ENCODE data around the gene ZBTB38. TPM values are rescaled to one million over a fixed set of nuclear protein-coding genes. Genes with fewer than 3 reads are reported as not detected.

Gene ZBTB38
- total RNA-seq, 1 donor from 2014 or later = 116 TPM

GRCh38 chr3:141378556-141378955, 10.3 kb downstream of the ZBTB38 start:
- DNase-seq = no peak
- H3K4me1 ChIP-seq = peaks cover 33% of the 10 kb centered on the region
- peaks cover 47% of the 10 kb centered on the region for H3K36me3 ChIP-seq
- intact Hi-C loops (cut with micrococcal nuclease) = no loop called here
- no peak overlapping the region for H3K27ac ChIP-seq (replicated peaks)
- H3K4me3 ChIP-seq = no peak overlapping the region
- H3K9me3 ChIP-seq (replicated peaks) = no peaks in the 10 kb centered on the region
- no peak for TF ChIP-seq CTCF (IDR thresholded peaks at IDR 0.05; ENCODE audit: borderline replicate concordance)
- H3K27me3 ChIP-seq (ENCODE audit: low read depth) = no peaks in the 10 kb centered on the region

- H3K27me3 ChIP-seq (ENCODE audit: low read depth) = no peaks in the 10 kb centered on the region
- H3K4me3 ChIP-seq = no peak overlapping the region
- H3K4me1 ChIP-seq = peaks cover 33% of the 10 kb centered on the region
- H3K36me3 ChIP-seq = peaks cover 45% of the 10 kb centered on the region
- no peak overlapping the region for H3K27ac ChIP-seq (replicated peaks)
- intact Hi-C loops (cut with micrococcal nuclease) = no loop called here
- no peaks in the 10 kb centered on the region for H3K9me3 ChIP-seq (replicated peaks)
- TF ChIP-seq CTCF (IDR thresholded peaks at IDR 0.05; ENCODE audit: borderline replicate concordance) = no peak
- no peak for DNase-seq
Observed at GRCh38 chr3:141379250-141379966, 11.1 kb downstream of the ZBTB38 start.

- no peaks in the 10 kb centered on the region for H3K27me3 ChIP-seq (ENCODE audit: low read depth)
- no peaks in the 10 kb centered on the region for H3K9me3 ChIP-seq (replicated peaks)
- intact Hi-C loops (cut with micrococcal nuclease) = no loop called here
- no peak overlapping the region for H3K27ac ChIP-seq (replicated peaks)
- TF ChIP-seq CTCF (IDR thresholded peaks at IDR 0.05; ENCODE audit: borderline replicate concordance) = no peak
- H3K36me3 ChIP-seq = peaks cover 50% of the 10 kb centered on the region
- peaks cover 39% of the 10 kb centered on the region for H3K4me1 ChIP-seq
- DNase-seq = no peak
- H3K4me3 ChIP-seq = no peak overlapping the region
Observed at GRCh38 chr3:141380279-141380678, 12.0 kb downstream of the ZBTB38 start.

- no peak for DNase-seq
- H3K9me3 ChIP-seq (replicated peaks) = no peaks in the 10 kb centered on the region
- no peak overlapping the region for H3K27ac ChIP-seq (replicated peaks)
- peaks cover 47% of the 10 kb centered on the region for H3K36me3 ChIP-seq
- intact Hi-C loops (cut with micrococcal nuclease) = no loop called here
- H3K27me3 ChIP-seq (ENCODE audit: low read depth) = no peaks in the 10 kb centered on the region
- peaks cover 45% of the 10 kb centered on the region for H3K4me1 ChIP-seq
- H3K4me3 ChIP-seq = no peak overlapping the region
- no peak for TF ChIP-seq CTCF (IDR thresholded peaks at IDR 0.05; ENCODE audit: borderline replicate concordance)
Observed at GRCh38 chr3:141380987-141381386, 12.7 kb downstream of the ZBTB38 start.

GRCh38 chr3:141382571-141382970, 14.3 kb downstream of the ZBTB38 start:
- Histone ChIP-seq H3K36me3 (peaks cover 50% of the 10 kb centered on the region), H3K9me3 (replicated peaks) (no peaks in the 10 kb centered on the region), H3K27ac (replicated peaks) (no peak overlapping the region), H3K27me3 (ENCODE audit: low read depth) (no peaks in the 10 kb centered on the region), H3K4me1 (peaks cover 39% of the 10 kb centered on the region), H3K4me3 (no peak overlapping the region)
- TF ChIP-seq CTCF (IDR thresholded peaks at IDR 0.05; ENCODE audit: borderline replicate concordance) = no peak
- intact Hi-C loops (cut with micrococcal nuclease) = no loop called here
- no peak for DNase-seq

Data from left ventricle myocardium inferior (tissue), 1 donor.